Liver (tissue), 9 donors: Measurements from ENCODE around the gene TMEM269. TPM values are rescaled to one million over a fixed set of nuclear protein-coding genes. Genes with fewer than 3 reads are reported as not detected.

ENCODE experiments used
- DNase-seq: peaks from one replicate; pipeline ENCODE4 v3.0.0-alpha.2; 2017; ENCODE audit warnings: low spot score
- H3K27ac ChIP-seq, 2 donors: one replicate each; pipeline ENCODE4 v1.7.0; 2013; ENCODE audit warnings: inconsistent platforms in 2 of 2, low read length in 2 of 2, control low read depth in 1 of 2, low read depth in 1 of 2, mild to moderate bottlenecking in 1 of 2
- H3K27me3 ChIP-seq, 4 donors: one replicate each; pipeline versions ENCODE4 v1.6.1 to v1.7.0; 2013; ENCODE audit warnings: low read length in 3 of 4, inconsistent platforms in 1 of 4, mild to moderate bottlenecking in 1 of 4, moderate library complexity in 1 of 4; ENCODE audit not compliant: control insufficient read depth in 4 of 4, insufficient read depth in 4 of 4
- H3K36me3 ChIP-seq, 4 donors: one replicate each; pipeline versions ENCODE4 v1.6.1 to v1.7.0; 2013; ENCODE audit warnings: low read length in 3 of 4, mild to moderate bottlenecking in 3 of 4, low read depth in 1 of 4, moderate library complexity in 1 of 4; ENCODE audit not compliant: control insufficient read depth in 4 of 4, insufficient read depth in 3 of 4
- H3K4me1 ChIP-seq, 4 donors: one replicate each; pipeline versions ENCODE4 v1.6.1 to v1.7.0; 2013; ENCODE audit warnings: low read length in 3 of 4, mild to moderate bottlenecking in 3 of 4, moderate library complexity in 1 of 4; ENCODE audit not compliant: control insufficient read depth in 4 of 4, insufficient read depth in 4 of 4
- H3K4me3 ChIP-seq, 3 donors: one replicate each; pipeline versions ENCODE4 v1.6.1 to v1.7.0; 2013; ENCODE audit warnings: low read length in 3 of 3, control low read depth in 1 of 3, low read depth in 1 of 3, mild to moderate bottlenecking in 1 of 3
- H3K9ac ChIP-seq, 2 donors: one replicate each; pipeline ENCODE4 v1.7.0; 2013; ENCODE audit warnings: low read length in 2 of 2, mild to moderate bottlenecking in 2 of 2, moderate library complexity in 2 of 2, control low read depth in 1 of 2, low read depth in 1 of 2
- H3K9me3 ChIP-seq, 4 donors: one replicate each; pipeline versions ENCODE4 v1.6.1 to v1.7.0; 2013; ENCODE audit warnings: low read length in 3 of 4; ENCODE audit not compliant: control insufficient read depth in 4 of 4
- ATF3 ChIP-seq: IDR thresholded peaks from 2 replicates; pipeline ENCODE4 v1.6.1; 2016; ENCODE audit warnings: antibody characterized with exemption
- CTCF ChIP-seq: fragments of 150-350 bp; IDR thresholded peaks from 2 replicates; pipeline ENCODE4 v1.5.1; 2017; ENCODE audit warnings: improper control_type of control experiment, low read depth, low read length; ENCODE audit not compliant: missing input control
- EGR1 ChIP-seq, 2 donors: IDR thresholded peaks; 2 replicates each; pipeline ENCODE4 v1.6.1; 2016 to 2018; ENCODE audit warnings: antibody characterized with exemption in 2 of 2, low read depth in 2 of 2
- FOXA1 ChIP-seq: IDR thresholded peaks from 2 replicates; pipeline ENCODE4 v1.6.1; 2016; ENCODE audit warnings: antibody characterized with exemption
- FOXA2 ChIP-seq: IDR thresholded peaks from 2 replicates; pipeline ENCODE4 v1.6.1; 2016; ENCODE audit warnings: antibody characterized with exemption
- GABPA ChIP-seq, 2 donors: IDR thresholded peaks in 1 of 2; conservative IDR thresholded peaks in 1 of 2; 2 replicates each; pipeline ENCODE4 v1.6.1; 2016; ENCODE audit warnings: antibody characterized with exemption in 2 of 2, mild to moderate bottlenecking in 1 of 2, moderate library complexity in 1 of 2
- HNF4A ChIP-seq, 2 donors: conservative IDR thresholded peaks; 2 replicates each; pipeline ENCODE4 v1.6.1; 2016; ENCODE audit warnings: antibody characterized with exemption in 2 of 2, mild to moderate bottlenecking in 2 of 2
- HNF4G ChIP-seq: IDR thresholded peaks from 2 replicates; pipeline ENCODE4 v1.6.1; 2016; ENCODE audit warnings: antibody characterized with exemption
- JUND ChIP-seq, 2 donors: IDR thresholded peaks; 2 replicates each; pipeline ENCODE4 v1.6.1; 2016; ENCODE audit warnings: antibody characterized with exemption in 2 of 2
- MAX ChIP-seq: IDR thresholded peaks from 2 replicates; pipeline ENCODE4 v1.6.1; 2016; ENCODE audit warnings: antibody characterized with exemption
- NR2F2 ChIP-seq: IDR thresholded peaks from 2 replicates; pipeline ENCODE4 v1.6.1; 2016; ENCODE audit warnings: antibody characterized with exemption
- RAD21 ChIP-seq, 2 donors: IDR thresholded peaks; 2 replicates each; pipeline ENCODE4 v1.6.1; 2016; ENCODE audit warnings: antibody characterized with exemption in 2 of 2, mild to moderate bottlenecking in 2 of 2
- REST ChIP-seq: IDR thresholded peaks from 2 replicates; pipeline ENCODE4 v1.6.1; 2016; ENCODE audit warnings: antibody characterized with exemption, mild to moderate bottlenecking
- RXRA ChIP-seq, 2 donors: IDR thresholded peaks; 2 replicates each; pipeline ENCODE4 v1.6.1; 2017 to 2018; ENCODE audit warnings: antibody characterized with exemption in 2 of 2, mild to moderate bottlenecking in 1 of 2
- SP1 ChIP-seq: IDR thresholded peaks from 2 replicates; pipeline ENCODE4 v1.6.1; 2018; ENCODE audit warnings: antibody characterized with exemption, mild to moderate bottlenecking
- TAF1 ChIP-seq: conservative IDR thresholded peaks from 2 replicates; pipeline ENCODE4 v1.6.1; 2016; ENCODE audit warnings: antibody characterized with exemption, mild to moderate bottlenecking
- WGBS: extraction: QIAGEN DNeasy Blood & Tissue Kit; methylation state at CpG from one replicate; pipeline ENCODE4 v1.1.7; 2013; 5-methylcytosine and 5-hydroxymethylcytosine counted together
- polyA plus RNA-seq, 2 donors: library from polyadenylated mRNA; stranded (reverse) in 1 of 2; unstranded in 1 of 2; fragments of 200-250 nt in 1 of 2; fragments of >200 nt in 1 of 2; fragmentation: Nextera tagmentation in 1 of 2; extraction: Ambion mirVana in 1 of 2; gene quantifications; one replicate each; pipeline versions ENCODE4 v1.2.1 to v1.2.3, GENCODE V29; 2013 to 2015
- total RNA-seq, 2 donors: library from RNA; depleted of rRNA; stranded (reverse); fragments of >200 nt; gene quantifications; one replicate each; pipeline ENCODE4 v1.2.3, GENCODE V29; 2014
- donor health status: healthy.
- donor health status: healthy.
- donor health status: healthy.
- donor health status: healthy.
- donor health status: healthy.

TMEM269 gene
- total RNA-seq (under 1 TPM; 0.05 to 0.08 TPM), polyA plus RNA-seq (not detected)

- H3K4me1 ChIP-seq, result peaks cover 0 to 10% (median 2%) of the 10 kb centered on the region in 4 donors
- DNase-seq, result no peak
- 22% methylated on average over 54 of the region's 54 CpGs for WGBS
Observed at GRCh38 chr1:42784946-42785693, at the start of gene TMEM269. TMEM269 (plus strand) TSS chr1:42784991; CDS start chr1:42789894, 4,903 bp downstream.

More at GRCh38 chr1:42784946-42785693, at the start of gene TMEM269:
- TF ChIP-seq REST (no peak), GABPA (IDR thresholded peaks at IDR 0.05 in 1 of 2, conservative IDR thresholded peaks at IDR 0.05 in 1 of 2) (no peak), RXRA (IDR thresholded peaks at IDR 0.05) (no peak), JUND (IDR thresholded peaks at IDR 0.05) (no peak), FOXA1 (no peak), RAD21 (IDR thresholded peaks at IDR 0.05) (no peak), SP1 (no peak), TAF1 (no peak), EGR1 (IDR thresholded peaks at IDR 0.05; ENCODE audit: low read depth in 2 of 2) (no peak), NR2F2 (no peak), FOXA2 (no peak), HNF4G (no peak), CTCF (no peak), ATF3 (no peak), MAX (no peak), HNF4A (conservative IDR thresholded peaks at IDR 0.05) (no peak)
- H3K27ac ChIP-seq, result no peak within 1 kb of the TSS
- H3K9me3 ChIP-seq, result no peaks in the 10 kb centered on the region
- no peak within 1 kb of the TSS for H3K9ac ChIP-seq
- H3K36me3 ChIP-seq, result peaks cover 2 to 17% (median 11%) of the 10 kb centered on the region in 4 donors
- no peaks in the 10 kb centered on the region for H3K27me3 ChIP-seq
- peak within 1 kb of the TSS in 1 of 3 donors; percentile 25 for H3K4me3 ChIP-seq
